Tibial nerve (tissue), 4 donors: ENCODE results near the gene ZNF79.

Experiments
- EP300 ChIP-seq, 2 donors: sonication (generic); formaldehyde crosslinking; IDR thresholded peaks; one replicate each; pipeline ENCODE4 v1.6.1; 2017; ENCODE audit warnings: antibody characterized with exemption in 2 of 2, mild to moderate bottlenecking in 1 of 2
- POLR2A ChIP-seq, 2 donors: fragments of 450-650 bp; IDR thresholded peaks; one replicate each; pipeline ENCODE4 v1.6.1; 2017; ENCODE audit warnings: antibody characterized with exemption in 2 of 2, mild to moderate bottlenecking in 2 of 2, moderate library complexity in 2 of 2
- TF ChIP-seq, protein P1 (sequence below), 5 experiments: fragments of 200-600 bp in 3 of 5; fragments of 450-650 bp in 2 of 5; sonication (generic) in 3 of 5; IDR thresholded peaks; one replicate each; pipeline ENCODE4 v1.5.1; 2016 to 2019; ENCODE audit warnings: antibody characterized with exemption in 5 of 5, mild to moderate bottlenecking in 3 of 5, moderate library complexity in 2 of 5

DNA sequence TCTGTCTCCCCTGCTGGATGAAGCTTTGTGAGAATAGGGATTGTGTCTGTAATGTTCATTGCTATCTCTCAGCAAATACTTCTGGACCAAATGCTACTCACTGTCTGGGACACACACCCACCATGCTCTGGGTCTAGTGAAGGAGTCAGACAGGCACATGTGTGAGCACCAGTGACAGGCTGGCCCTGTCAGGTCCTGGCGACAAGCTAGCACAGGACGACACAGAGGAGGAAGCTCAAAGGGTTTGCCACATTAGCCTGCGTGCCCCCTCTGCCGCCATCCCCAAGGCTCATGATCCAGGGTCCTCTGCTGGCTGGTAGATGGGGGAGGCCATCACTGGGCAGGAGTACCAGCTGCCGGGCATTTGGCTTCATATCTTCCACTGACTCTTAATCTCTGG lies 50.4 kb downstream of the ZNF79 start:
- TF ChIP-seq, protein P1, sequence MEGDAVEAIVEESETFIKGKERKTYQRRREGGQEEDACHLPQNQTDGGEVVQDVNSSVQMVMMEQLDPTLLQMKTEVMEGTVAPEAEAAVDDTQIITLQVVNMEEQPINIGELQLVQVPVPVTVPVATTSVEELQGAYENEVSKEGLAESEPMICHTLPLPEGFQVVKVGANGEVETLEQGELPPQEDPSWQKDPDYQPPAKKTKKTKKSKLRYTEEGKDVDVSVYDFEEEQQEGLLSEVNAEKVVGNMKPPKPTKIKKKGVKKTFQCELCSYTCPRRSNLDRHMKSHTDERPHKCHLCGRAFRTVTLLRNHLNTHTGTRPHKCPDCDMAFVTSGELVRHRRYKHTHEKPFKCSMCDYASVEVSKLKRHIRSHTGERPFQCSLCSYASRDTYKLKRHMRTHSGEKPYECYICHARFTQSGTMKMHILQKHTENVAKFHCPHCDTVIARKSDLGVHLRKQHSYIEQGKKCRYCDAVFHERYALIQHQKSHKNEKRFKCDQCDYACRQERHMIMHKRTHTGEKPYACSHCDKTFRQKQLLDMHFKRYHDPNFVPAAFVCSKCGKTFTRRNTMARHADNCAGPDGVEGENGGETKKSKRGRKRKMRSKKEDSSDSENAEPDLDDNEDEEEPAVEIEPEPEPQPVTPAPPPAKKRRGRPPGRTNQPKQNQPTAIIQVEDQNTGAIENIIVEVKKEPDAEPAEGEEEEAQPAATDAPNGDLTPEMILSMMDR (IDR thresholded peaks at IDR 0.05): no peak
- TF ChIP-seq POLR2A (IDR thresholded peaks at IDR 0.05) (no peak), EP300 (IDR thresholded peaks at IDR 0.05) (no peak)
